HepG2 (cell line): Measurements from ENCODE around the gene EZH1. TPM values are rescaled to one million over a fixed set of nuclear protein-coding genes. Genes with fewer than 3 reads are reported as not detected.

Experiments used
- AKNA ChIP-seq: sonication (generic); formaldehyde crosslinking; IDR thresholded peaks from 2 replicates; pipeline ENCODE4 v1.4.0; 2020; ENCODE audit warnings: missing genetic modification reagents, borderline replicate concordance
- CCDC6 ChIP-seq: sonication (generic); formaldehyde crosslinking; IDR thresholded peaks from 2 replicates; pipeline ENCODE4 v1.8.1; 2022; ENCODE audit warnings: mild to moderate bottlenecking, missing genetic modification reagents, moderate library complexity
- CREBL2 ChIP-seq: sonication (generic); formaldehyde crosslinking; IDR thresholded peaks from 2 replicates; pipeline ENCODE4 v1.8.1; 2023; ENCODE audit warnings: missing genetic modification reagents, mild to moderate bottlenecking, borderline replicate concordance
- MTF1 ChIP-seq: sonication (generic); formaldehyde crosslinking; IDR thresholded peaks from 2 replicates; pipeline ENCODE4 v1.5.0; 2020; ENCODE audit warnings: missing genetic modification reagents
- NCOR1 ChIP-seq: fragments of 200-600 bp; sonication (generic); IDR thresholded peaks from 2 replicates; pipeline ENCODE4 v1.7.0; 2017; ENCODE audit warnings: antibody characterized with exemption, low read length, borderline replicate concordance
- SIN3A ChIP-seq: IDR thresholded peaks from 2 replicates; pipeline ENCODE4 v1.6.1; 2011; ENCODE audit warnings: low read depth, mild to moderate bottlenecking, control low read depth, low read length, borderline replicate concordance
- SNAI1 ChIP-seq: sonication (generic); formaldehyde crosslinking; IDR thresholded peaks from 2 replicates; pipeline ENCODE4 v1.5.0; 2020; ENCODE audit warnings: mild to moderate bottlenecking, missing genetic modification reagents, borderline replicate concordance
- SP140L ChIP-seq: sonication (generic); formaldehyde crosslinking; IDR thresholded peaks from 2 replicates; pipeline ENCODE4 v1.4.0; 2020; ENCODE audit warnings: missing genetic modification reagents, borderline replicate concordance
- TBP ChIP-seq: sonication (generic); formaldehyde crosslinking; IDR thresholded peaks from 2 replicates; pipeline ENCODE4 v1.5.0; 2020; ENCODE audit warnings: missing genetic modification reagents
- XRCC5 ChIP-seq: fragments of 200-400 bp; formaldehyde crosslinking; optimal IDR thresholded peaks from 2 replicates; pipeline ENCODE3; 2017; ENCODE audit warnings: mild to moderate bottlenecking, low read length
- ZNF337 ChIP-seq: sonication (generic); formaldehyde crosslinking; IDR thresholded peaks from 2 replicates; pipeline ENCODE4 v1.5.1; 2020; ENCODE audit warnings: missing genetic modification reagents, low read depth, mild to moderate bottlenecking, borderline replicate concordance
- ZNF432 ChIP-seq: sonication (generic); formaldehyde crosslinking; IDR thresholded peaks from 2 replicates; pipeline ENCODE4 v1.5.0; 2020; ENCODE audit warnings: missing genetic modification reagents, mild to moderate bottlenecking, borderline replicate concordance
- polyA plus RNA-seq, 8 experiments: library from polyadenylated mRNA; depleted of rRNA in 3 of 8; stranded (reverse) in 7 of 8; unstranded in 1 of 8; fragments of >200 nt; fragmentation: Illumina TruSeq in 4 of 8; extraction: Trizol in 4 of 8; gene quantifications; 2 replicates each; pipeline versions ENCODE4 v1.2.1 to v1.2.3, GENCODE V29; 2011 to 2016; ENCODE audit warnings: low read depth in 4 of 8, missing spikeins in 1 of 8, mixed read lengths in 1 of 8; ENCODE audit not compliant: insufficient read depth in 1 of 8
- total RNA-seq, 5 experiments: library from RNA; depleted of rRNA; stranded (reverse); fragments of >200 nt; fragmentation: Illumina TruSeq; extraction: Trizol; gene quantifications; 2 replicates each; pipeline ENCODE4 v1.2.3, GENCODE V29; 2016; ENCODE audit warnings: low read depth in 1 of 5
- TF ChIP-seq, protein P1 (sequence below): sonication (generic); formaldehyde crosslinking; IDR thresholded peaks from 2 replicates; pipeline ENCODE4 v1.4.0; 2020; ENCODE audit warnings: mild to moderate bottlenecking, missing genetic modification reagents, borderline replicate concordance
- TF ChIP-seq, protein P2 (sequence below): sonication (generic); formaldehyde crosslinking; IDR thresholded peaks from 2 replicates; pipeline ENCODE4 v1.5.1; 2020; ENCODE audit warnings: mild to moderate bottlenecking, missing genetic modification reagents
- TF ChIP-seq, protein P3 (sequence below): IDR thresholded peaks from 2 replicates; pipeline ENCODE4 v1.6.1; 2012; ENCODE audit warnings: low read depth, low read length, improper control_type of control experiment

Gene EZH1
- total and polyA plus RNA-seq, 2 of the 13 experiments (the other 11 are each of a cell fraction or from before 2014, with no cell fraction given): 11.6 to 24.0 TPM

DNA sequence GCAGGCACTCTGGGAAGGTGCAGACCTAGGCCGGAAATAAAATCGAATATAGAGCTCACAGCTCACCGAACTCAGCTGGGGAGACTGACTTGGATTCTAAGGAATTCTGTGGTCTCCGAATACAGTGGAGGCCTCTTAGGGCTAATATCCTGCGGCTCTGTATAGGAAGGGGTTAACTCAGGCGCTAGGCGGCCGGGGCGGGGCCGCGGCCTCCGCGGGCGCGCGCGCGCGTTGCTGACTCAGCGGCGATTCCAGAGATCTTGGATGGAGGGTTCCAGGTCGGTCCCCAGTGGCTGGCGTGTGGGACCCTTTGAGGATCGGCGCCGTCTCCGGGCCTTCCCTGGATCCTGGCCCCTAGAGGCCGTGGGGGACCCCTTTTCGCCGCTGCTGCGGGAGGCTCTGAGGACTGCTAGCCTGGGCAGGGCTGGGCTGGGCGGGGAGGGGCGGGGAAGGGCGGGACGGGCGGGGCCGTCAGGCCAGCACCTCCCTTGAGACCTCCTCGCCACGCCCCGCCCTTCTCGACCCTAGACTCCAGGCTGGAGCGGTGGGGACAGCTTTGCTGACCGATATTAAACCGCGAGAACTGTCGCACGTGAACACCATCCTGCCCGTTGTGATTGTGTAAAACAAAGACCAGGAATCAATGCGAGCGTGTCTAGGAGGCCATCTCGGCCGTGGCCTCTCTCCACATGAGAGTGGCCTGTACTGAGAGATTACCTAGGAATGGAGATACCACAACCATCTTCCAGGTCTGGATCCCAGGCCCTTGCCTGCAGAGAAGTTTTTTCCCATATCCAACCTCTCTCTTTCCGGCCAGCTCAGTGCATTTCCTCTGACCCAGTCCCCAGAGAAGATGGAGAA lies 66.7 kb downstream of the EZH1 start (continued):
- TF ChIP-seq CREBL2 (CRISPR knock-in tag): no peak
- TF ChIP-seq ZNF432 (CRISPR knock-in tag): no peak
- no peak for TF ChIP-seq AKNA
- TF ChIP-seq CCDC6 (CRISPR knock-in tag): no peak; the same call in 1 of the 2 replicates
- TF ChIP-seq SIN3A: peak; percentile 73; the same call in 1 of the 2 replicates
- no peak for TF ChIP-seq MTF1 (CRISPR knock-in tag)
- TF ChIP-seq, protein P1, sequence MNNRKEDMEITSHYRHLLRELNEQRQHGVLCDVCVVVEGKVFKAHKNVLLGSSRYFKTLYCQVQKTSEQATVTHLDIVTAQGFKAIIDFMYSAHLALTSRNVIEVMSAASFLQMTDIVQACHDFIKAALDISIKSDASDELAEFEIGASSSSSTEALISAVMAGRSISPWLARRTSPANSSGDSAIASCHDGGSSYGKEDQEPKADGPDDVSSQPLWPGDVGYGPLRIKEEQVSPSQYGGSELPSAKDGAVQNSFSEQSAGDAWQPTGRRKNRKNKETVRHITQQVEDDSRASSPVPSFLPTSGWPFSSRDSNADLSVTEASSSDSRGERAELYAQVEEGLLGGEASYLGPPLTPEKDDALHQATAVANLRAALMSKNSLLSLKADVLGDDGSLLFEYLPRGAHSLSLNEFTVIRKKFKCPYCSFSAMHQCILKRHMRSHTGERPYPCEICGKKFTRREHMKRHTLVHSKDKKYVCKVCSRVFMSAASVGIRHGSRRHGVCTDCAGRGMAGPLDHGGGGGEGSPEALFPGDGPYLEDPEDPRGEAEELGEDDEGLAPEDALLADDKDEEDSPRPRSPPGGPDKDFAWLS (CRISPR knock-in tag): no peak
- TF ChIP-seq NCOR1: no peak; the same call in 1 of the 2 replicates
- TF ChIP-seq TBP (CRISPR knock-in tag): no peak
- no peak for TF ChIP-seq ZNF337 (CRISPR knock-in tag)
- TF ChIP-seq SNAI1 (CRISPR knock-in tag): no peak
- peak; percentile 13 for TF ChIP-seq XRCC5
- no peak for TF ChIP-seq SP140L (CRISPR knock-in tag)
- TF ChIP-seq, protein P2, sequence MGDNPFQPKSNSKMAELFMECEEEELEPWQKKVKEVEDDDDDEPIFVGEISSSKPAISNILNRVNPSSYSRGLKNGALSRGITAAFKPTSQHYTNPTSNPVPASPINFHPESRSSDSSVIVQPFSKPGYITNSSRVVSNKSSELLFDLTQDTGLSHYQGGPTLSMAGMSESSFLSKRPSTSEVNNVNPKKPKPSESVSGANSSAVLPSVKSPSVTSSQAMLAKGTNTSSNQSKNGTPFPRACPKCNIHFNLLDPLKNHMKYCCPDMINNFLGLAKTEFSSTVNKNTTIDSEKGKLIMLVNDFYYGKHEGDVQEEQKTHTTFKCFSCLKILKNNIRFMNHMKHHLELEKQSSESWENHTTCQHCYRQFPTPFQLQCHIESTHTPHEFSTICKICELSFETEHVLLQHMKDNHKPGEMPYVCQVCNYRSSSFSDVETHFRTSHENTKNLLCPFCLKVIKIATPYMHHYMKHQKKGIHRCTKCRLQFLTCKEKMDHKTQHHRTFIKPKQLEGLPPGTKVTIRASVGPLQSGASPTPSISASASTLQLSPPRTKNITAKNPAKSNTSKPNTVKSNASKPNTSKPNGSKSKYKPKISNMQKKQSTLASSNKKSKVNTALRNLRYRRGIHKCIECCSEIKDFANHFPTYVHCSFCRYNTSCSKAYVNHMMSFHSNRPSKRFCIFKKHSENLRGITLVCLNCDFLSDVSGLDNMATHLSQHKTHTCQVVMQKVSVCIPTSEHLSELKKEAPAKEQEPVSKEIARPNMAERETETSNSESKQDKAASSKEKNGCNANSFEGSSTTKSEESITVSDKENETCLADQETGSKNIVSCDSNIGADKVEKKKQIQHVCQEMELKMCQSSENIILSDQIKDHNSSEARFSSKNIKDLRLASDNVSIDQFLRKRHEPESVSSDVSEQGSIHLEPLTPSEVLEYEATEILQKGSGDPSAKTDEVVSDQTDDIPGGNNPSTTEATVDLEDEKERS (CRISPR knock-in tag): no peak
- TF ChIP-seq, protein P3, sequence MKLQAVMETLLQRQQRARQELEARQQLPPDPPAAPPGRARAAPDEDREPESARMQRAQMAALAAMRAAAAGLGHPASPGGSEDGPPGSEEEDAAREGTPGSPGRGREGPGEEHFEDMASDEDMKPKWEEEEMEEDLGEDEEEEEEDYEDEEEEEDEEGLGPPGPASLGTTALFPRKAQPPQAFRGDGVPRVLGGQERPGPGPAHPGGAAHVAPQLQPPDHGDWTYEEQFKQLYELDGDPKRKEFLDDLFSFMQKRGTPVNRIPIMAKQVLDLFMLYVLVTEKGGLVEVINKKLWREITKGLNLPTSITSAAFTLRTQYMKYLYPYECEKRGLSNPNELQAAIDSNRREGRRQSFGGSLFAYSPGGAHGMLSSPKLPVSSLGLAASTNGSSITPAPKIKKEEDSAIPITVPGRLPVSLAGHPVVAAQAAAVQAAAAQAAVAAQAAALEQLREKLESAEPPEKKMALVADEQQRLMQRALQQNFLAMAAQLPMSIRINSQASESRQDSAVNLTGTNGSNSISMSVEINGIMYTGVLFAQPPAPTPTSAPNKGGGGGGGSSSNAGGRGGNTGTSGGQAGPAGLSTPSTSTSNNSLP: peak; percentile 51
